GM19452 (cell line): ENCODE data around the gene CBX8.

Source experiments
- ATAC-seq: cut with Tn5 transposase; IDR thresholded peaks from one replicate; pipeline ENCODE4 v1.9.1; 2021; ENCODE audit not compliant: unreplicated experiment

The CBX8 gene

DNA sequence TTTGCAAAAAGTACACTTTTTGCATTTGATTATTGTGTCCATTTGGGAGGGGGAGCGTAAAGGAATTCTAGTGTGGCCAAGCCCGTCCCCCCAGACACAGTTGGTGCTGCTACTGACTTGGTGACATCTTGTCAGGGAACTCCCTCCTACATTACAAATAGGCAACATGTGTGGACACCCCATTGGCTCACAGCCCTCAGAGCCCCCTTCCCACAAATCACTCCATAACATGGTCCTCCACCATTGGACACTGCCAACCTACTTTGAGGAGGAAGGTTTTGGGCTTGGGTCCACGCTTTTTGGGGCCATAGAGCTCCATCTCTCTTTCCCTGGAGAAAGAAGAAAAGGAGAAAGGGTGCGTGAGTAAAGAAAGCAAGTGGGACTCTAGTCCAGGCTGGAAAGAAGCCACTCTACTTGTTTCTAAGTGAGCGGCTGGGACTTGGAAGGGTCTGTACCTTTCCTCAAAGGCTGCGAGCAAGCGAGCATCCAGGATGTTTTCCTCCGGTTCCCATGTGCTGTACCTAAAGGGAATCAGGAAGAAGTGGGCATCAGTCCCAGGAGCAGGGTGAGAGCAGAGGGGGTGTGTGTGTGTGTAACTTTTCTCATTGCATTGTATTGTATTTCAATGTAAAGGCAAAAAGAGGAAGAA lies 958 bp downstream of the CBX8 start:
- ATAC-seq = no peak

DNA sequence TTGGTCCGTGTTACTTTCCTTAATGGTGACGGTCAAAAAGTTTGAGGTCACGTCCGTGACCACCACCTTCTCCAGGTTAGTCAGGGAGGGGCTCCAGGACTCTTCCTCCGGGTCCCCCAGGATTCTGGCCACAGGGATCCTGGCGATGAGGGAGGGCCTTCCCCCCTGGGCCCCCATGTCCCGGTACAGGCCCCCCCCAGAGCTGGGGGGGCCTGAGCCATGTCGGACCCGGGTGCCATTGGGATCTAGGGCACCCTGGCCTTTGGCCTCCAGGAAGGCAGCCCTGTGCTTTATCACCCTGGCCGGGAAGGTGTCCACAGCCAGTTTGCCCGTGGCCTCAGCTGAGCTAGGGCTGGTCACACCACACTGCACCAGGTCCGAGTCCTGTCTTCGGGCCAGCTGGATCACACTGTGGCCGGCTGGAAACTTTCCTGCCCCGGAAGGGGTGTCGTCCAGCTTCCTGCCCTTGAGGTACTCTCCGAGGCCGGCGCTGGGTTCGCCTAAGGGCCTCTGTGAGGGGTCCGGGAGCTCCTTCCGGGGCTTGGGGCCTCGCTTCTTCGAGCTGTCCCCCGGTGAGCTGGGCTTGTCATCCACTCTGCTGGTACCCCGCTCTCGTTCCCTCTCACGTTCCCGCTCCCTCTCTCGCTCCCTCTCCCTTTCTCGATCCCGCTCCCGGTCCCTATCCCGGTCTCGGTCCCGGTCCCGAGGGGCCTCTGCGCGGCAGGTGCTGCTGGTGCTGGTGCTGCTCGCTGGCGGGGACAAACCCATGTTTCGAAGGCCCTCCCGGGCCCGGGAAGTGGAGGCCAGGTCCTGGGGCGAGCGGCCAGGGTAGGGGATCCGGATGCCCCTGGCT lies 2.0 kb downstream of the CBX8 start:
- ATAC-seq = no peak

DNA sequence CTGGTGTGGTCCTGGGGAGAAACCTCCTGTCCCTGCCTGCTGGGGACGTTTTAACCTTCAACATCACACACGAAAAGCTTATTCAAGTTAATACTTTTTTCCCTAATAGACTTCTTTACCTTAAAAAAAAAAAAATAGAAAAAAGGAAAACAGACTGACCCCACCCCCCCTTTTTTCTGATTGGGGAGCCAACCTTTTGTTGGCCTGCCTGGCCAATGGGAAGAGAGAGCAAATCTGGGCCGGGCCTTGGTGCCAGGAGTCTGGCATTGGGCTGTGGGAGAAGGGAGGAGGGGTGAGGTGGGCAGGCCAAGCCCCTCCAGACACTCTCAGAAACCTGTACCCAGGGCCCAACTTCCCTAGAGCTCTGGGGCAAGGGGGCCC lies 3.0 kb downstream of the CBX8 start:
- no peak for ATAC-seq

DNA sequence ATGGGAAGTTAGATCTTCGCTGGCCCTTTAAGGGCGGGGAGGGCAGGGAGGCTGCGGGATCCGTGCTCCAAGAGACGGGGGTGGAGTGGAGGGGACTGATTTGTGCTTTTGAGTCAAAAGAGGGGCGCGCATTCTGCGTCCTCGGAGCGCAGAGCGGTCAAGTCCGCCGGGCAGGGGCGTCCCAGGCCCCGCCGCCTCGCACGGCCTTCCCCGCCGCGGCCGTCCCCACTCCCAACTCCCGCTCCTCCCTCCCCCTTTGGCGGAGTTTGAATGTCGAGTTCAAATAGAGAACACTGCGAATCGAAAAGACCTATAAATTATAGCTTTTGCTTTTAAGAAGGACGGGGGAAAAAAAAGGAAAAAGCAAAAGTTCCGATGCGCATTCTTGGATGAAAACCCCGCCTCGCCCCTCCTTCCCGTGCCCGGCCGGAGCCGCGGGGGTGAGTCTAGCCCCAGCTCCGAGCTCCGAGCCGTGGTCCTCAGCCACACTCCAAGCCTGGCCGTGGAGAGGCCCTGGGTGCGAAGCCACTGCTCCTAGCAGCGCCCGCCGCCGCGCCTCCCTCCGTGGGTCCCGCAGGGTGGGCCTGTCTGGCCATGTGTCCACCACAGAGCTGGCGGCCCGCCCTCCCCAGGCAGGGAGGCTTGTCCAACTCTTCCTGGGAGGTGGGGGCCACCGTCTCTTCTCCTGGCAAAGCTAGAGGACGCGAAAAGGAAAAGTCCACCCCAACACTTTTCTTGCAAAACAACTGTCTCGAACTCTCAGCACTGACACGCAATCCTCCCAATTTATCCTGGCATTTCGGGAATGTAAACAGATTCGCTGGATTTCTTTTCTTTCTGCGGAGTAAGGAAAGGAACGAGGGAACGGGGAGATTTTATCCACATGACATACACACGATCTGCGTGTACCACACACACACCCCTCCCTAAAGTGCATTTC lies 3.6 kb downstream of the CBX8 start:
- ATAC-seq = no peak

DNA sequence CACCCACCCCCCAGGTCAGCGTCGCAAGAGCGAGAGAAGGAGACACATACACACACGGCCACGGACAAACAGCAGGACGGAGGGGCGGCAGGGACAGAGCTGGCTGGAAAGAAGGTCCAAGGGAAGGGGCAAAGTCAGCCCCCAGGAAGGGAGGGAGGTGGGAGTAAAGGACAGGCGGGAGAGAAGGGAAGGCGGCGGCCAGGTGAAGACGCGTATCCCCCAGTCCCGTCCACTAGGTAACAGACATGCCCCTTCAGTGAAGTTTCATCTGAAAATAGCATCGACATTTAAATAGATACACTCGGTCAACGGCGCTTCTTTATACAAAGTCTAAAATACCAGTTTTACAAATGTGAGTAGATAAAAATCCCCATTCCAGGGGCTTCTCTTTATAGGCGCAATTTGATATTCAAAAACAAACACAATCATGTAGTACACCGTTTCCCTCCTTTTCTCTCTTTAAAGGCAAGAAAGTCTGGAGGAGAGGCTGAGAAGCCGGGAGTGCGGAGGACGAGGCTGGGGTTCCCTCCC lies 4.5 kb downstream of the CBX8 start:
- ATAC-seq = no peak

DNA sequence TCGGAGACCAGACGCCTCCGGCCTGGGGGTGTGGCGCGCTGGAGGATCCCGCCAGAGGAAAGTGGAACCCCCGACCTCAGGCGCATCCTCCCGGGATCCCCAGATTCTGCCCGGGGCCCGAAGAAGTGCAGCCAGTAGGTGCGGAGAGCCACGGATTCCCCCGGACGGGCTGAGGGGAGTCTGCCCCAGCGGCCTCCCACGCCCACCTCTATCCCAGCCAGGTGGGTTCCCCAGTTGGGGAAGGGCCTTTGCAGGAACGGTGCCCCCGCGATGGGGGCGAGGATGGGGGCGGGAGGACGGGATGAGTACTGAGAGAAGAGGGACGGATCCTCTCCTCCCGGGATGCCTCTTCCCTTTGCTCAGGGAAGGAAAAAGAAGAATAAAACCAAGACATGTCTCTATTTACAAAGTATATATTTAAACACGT lies 5.1 kb downstream of the CBX8 start:
- ATAC-seq = no peak

DNA sequence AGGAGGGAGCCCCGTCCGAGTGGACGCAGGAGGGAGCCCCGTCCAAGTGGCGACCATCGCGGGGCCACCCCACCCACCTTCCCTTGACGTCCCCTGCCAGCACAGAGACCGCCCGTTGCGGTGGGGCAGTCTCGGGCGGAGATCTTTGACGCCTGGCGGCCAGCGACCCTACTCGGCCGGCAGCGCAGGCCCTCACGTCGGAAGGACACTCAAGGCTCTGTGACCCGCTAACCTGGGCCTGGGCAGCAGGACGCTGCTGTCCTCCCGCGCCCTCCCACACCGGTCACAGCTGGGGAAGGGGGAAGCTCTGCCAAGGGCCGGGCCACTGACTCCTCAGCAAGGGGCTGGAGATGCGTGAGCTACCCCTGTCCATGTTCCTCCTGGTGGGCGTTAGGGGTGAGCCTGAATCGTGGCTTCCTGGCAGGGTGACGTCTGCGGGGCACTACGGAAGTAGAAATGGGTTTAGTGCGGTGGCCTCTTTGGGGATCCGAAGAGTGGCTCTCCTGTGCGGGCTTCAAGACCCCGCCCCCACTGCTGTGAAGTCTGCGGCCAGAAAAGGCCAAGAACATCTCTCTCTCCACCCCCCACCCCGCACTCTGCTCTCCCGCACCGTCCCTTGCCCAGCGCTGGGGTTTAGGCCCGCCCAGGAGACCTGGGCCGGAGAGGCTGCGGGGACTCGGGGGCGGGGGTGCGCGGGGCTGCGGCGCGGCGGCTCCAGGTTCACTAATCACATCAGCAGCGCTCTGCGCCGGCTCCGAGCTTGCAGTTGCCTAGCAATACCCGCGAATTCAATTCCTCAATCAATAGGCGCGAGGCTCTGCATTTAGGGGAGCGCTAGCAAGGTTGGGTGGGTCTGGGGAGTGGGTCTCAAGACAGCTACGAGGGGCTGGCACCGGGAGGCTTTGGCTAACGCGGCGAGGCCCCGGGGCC lies 5.8 kb downstream of the CBX8 start:
- ATAC-seq = no peak

DNA sequence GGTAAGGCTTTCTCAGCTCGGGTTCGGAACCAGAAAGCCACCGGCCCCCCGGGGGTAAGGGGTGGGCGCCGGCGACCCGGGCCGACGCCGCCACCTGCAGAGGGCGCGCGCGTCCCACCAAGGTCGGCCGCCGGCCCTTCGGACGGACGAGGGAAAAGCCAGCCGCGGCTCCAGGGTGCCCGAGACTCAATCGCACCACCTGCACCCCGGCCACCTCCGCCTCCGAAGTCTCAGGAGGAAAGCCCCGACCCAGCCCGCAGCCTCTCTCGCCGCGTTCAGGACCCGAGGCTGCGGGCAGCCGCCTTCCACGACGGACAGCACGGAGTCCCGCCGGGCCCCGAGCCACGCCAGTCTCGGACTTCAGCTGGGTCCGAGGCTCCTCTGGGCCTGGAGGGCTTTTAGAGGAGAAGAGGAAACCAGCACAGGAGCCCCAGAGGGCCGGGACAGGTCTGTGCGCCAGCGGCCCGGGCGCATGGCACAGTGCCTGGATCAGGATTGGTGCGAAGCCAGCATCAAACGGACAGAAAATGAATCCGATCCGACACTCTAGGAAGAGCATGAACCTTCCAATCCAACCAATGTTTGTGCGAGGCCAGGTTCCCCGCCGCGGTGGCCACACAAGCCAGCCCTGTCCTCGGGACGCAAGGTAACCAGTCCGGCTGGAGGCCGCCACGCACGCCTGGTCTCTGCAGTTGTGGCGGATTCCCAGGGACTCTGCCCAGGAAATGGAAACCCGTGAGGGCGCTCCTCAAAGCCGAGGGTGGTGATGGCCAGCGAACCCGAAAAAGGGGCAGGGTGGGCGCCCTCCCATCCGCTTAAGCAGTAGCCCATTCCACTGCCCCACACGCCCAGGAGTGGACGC lies 6.7 kb downstream of the CBX8 start:
- no peak for ATAC-seq

DNA sequence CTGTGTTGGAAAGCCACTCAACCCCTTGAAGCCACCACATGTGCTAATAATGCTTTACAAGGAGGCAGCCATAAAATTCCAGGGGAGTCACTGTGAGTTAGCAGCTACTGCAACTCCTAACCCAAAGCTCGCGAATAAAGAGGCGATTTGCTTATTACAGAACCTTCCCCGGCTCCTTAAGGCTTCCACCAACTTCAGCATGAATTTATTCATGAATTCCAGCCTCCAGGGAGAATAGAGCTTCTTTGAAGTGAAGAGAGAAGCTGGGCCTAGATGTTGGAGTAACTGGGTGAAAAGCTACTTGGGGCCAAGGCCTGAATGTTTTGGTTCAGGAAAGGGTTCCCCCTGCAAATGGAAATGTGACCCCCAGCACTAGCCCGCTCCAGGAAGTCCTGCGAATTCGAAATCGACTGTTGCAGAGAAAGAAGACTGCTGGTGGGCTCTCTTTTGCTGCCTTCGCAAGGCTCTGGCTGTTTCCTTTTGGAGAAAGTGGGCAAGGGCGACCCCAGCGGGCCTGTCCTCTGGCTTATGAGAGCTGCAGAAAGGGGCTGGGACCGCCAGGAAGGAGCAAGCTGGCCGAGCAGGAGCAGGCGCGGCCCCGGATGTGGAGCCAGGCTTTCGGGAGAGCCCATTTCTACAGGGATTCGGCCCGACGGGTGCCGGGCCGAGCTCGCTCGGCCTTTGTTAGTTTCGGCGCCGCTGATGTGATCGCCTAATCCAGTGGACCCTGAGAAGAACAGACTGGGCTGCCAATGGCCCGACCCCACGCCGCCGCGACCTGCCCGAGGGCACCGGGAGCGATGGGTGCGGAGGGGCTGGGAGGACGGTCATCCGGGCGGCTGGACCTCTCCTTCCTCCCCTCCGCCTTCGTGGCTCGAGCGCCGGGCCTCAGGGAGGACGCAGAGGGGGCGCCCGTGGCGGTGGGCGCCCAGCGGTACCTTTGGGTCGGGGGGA lies 7.6 kb downstream of the CBX8 start:
- no peak for ATAC-seq

DNA sequence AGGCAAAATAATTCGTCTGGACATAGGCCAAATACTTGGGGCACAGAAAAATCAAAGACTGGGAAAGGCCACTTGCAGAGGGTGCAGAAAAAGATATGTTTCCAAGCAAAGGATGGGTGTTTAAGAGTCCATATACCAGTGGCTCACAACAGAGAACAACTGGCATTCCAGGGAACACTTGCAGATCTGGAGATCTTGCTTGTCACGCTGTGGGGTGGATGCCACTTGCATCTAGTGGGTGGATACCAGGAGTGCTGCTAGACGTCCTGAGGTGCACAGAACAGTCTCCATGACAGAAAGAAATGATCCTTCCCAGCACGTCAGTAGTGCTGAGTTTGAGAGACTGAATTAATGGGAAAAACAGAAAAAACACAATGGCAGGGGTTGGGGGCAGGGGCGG lies 8.4 kb downstream of the CBX8 start:
- no peak for ATAC-seq

DNA sequence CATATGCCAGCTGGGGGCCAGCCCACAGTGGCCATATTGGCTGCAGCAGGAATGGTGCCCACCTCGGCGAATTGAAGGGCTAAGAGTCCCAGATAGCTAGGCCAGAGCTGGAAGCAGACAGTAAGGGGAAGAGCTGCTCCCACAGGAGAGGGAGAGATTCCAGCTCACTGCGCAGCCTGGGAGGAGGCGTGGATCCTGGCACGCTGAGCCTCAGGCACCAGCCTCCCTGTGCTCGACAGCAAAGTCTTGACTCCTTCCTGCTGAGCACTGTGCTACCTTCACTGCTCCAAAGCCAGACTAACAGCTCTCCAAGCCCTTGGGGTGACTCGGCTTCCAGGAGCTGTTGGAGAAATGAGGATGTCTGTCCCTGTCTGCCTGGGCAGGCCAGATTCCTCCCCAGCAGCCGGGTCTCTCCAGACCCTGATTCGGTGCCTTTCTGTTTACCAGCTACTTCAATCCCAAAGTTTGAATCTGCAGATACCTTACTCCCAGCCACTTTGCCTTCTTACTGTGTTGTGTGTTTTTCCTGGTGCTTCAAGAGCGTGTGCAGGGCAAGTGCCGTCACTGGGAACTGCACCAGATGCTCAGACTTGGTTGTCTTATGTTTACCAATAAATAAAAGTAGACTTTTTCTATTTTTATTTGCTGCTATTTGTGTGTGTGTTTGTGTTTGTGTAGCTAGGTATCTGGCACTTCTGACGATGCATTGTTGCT lies 9.8 kb downstream of the CBX8 start:
- no peak for ATAC-seq

DNA sequence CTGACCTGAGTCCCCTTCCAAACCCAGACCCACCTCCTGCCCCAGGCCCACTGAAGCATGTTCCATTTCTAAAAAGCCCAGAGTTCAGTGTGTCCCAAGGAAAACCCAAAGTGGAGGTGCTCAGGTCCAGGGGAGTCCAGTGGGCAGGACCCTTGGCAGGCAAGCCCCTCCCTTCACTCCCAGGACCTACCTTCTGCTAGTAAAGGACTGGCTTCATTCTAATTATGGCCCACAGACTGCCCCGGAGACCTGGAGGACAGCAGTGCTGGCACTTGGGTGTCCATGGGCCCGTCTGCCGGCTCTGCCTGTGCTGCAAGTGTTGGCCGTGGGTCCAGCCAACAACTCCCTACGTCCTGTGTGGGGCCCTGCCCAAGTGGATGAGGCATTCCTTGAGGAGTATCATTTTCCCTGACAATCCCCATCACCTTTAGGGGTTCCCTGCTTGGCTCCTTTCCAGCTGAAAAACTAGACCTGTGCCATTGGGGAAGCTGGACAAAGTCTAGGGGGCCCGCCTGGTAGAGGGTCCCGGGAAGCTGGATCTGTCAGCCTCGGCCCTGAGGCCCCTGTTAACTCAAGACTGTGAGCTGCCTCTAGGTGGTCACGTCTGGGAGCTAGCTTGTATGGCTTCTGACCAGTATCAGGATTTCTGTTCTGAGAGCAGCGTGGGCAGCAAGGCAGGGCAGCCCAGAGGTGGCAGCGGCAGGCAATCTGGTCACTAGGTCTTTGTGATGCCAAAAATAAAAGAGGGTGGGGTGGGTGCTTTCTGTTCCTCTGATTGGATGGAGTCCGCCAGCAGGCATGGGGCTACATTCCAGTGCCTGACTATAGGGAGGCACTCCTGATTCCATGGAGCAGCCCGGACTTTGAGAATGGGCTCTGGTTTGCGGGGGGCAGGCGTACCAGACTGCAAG lies 10.7 kb downstream of the CBX8 start:
- ATAC-seq = no peak

DNA sequence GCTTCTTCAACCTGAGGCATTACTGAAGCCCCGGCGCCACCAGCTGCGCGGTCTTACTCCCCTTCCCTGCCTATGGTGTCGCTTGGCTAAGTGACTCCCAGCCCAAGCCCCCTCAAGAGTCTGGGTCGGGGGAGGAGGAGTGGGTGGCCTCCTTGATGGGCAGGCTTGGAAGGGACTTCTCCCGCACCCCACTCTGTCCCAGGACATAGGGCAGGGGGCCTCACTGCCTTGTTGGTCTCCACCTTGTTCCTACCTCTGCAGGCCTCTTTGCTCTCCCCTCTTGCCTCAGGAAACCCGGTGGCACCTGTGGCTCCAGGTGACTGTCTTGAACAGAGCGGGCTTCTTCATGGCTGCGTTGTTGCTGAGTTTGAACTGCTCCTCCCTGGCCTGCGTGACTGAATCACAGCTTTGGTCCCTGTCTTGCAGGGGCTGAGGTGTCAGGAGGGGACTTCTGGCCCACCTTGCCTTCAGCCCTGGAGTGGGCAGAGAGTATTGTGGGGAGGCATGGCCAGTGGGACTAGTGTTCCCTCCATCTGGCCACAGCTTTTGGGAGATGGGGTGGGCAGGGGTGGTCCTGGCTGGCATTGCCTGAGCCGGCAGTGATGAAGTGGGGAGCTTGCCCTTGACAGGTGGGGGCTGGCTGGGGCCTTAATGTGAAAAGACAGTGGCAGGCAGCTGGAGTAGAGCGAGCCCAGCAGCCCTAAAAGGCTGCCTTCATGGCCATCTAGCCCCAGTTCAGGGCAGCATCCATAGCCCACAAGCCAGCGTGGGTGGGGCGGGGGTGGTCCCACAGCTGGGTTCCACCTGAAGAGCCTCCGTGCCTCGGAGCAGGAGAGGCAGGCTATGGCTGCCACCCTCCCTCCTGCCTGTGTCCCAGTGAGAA lies 11.6 kb downstream of the CBX8 start:
- no peak for ATAC-seq

DNA sequence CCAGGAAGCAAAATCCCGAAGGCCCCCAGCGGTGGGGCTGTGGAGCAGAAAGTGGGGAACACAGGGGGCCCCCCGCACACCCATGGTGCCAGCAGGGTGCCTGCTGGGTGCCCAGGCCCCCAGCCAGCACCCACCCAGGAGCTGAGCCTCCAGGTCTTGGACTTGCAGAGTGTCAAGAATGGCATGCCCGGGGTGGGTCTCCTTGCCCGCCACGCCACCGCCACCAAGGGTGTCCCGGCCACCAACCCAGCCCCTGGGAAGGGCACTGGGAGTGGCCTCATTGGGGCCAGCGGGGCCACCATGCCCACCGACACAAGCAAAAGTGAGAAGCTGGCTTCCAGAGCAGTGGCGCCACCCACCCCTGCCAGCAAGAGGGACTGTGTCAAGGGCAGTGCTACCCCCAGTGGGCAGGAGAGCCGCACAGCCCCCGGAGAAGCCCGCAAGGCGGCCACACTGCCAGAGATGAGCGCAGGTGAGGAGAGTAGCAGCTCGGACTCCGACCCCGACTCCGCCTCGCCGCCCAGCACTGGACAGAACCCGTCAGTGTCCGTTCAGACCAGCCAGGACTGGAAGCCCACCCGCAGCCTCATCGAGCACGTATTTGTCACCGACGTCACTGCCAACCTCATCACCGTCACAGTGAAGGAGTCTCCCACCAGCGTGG lies 12.4 kb downstream of the CBX8 start:
- no peak for ATAC-seq

DNA sequence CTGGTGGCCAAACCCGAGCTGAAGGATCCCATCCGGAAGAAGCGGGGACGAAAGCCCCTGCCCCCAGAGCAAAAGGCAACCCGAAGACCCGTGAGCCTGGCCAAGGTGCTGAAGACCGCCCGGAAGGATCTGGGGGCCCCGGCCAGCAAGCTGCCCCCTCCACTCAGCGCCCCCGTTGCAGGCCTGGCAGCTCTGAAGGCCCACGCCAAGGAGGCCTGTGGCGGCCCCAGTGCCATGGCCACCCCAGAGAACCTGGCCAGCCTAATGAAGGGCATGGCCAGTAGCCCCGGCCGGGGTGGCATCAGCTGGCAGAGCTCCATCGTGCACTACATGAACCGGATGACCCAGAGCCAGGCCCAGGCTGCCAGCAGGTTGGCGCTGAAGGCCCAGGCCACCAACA lies 13.0 kb downstream of the CBX8 start:
- ATAC-seq = no peak
